Bronchial epithelial cell (primary cell): ENCODE results near the gene ZNF382. TPM values are rescaled to one million over a fixed set of nuclear protein-coding genes. Genes with fewer than 3 reads are reported as not detected.

ENCODE experiments used
- DNase-seq: peaks from one replicate; pipeline ENCODE4 v3.0.0-alpha.2; 2010; ENCODE audit warnings: low read depth
- FAIRE-seq: peaks from 2 replicates; lab custom pipeline; 2011; peaks lifted over from hg19 to GRCh38; lab: Jason Lieb, UNC
- H3K27me3 ChIP-seq: 2 replicates; pipeline ENCODE4 v1.5.1; 2011; ENCODE audit warnings: low read length; ENCODE audit not compliant: control insufficient read depth, insufficient read depth
- H3K36me3 ChIP-seq: 2 replicates; pipeline ENCODE4 v1.5.1; 2011; ENCODE audit warnings: low read length; ENCODE audit not compliant: control insufficient read depth, insufficient read depth
- H3K4me3 ChIP-seq: 2 replicates; pipeline ENCODE4 v1.5.1; 2011; ENCODE audit warnings: mild to moderate bottlenecking, low read depth, low read length, control low read depth
- total RNA-seq: library from RNA; depleted of rRNA; stranded (reverse); fragments of >200 nt; gene quantifications from 2 replicates; pipeline ENCODE4 v1.2.1, GENCODE V29; 2014
- TF ChIP-seq, protein P1 (sequence below): IDR thresholded peaks from 2 replicates; pipeline ENCODE4 v1.5.1; 2011; ENCODE audit warnings: mild to moderate bottlenecking, moderate library complexity, low read length, control low read depth, inconsistent platforms; ENCODE audit not compliant: insufficient read depth, severe bottlenecking

The ZNF382 gene
- total RNA-seq, 1 donor from 2014 or later = 2.4 TPM

- no peaks in the 10 kb centered on the region for H3K27me3 ChIP-seq
- H3K36me3 ChIP-seq = no peaks in the 10 kb centered on the region
- TF ChIP-seq, protein P1, sequence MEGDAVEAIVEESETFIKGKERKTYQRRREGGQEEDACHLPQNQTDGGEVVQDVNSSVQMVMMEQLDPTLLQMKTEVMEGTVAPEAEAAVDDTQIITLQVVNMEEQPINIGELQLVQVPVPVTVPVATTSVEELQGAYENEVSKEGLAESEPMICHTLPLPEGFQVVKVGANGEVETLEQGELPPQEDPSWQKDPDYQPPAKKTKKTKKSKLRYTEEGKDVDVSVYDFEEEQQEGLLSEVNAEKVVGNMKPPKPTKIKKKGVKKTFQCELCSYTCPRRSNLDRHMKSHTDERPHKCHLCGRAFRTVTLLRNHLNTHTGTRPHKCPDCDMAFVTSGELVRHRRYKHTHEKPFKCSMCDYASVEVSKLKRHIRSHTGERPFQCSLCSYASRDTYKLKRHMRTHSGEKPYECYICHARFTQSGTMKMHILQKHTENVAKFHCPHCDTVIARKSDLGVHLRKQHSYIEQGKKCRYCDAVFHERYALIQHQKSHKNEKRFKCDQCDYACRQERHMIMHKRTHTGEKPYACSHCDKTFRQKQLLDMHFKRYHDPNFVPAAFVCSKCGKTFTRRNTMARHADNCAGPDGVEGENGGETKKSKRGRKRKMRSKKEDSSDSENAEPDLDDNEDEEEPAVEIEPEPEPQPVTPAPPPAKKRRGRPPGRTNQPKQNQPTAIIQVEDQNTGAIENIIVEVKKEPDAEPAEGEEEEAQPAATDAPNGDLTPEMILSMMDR = no peak
- FAIRE-seq (peak; percentile 73), DNase-seq (no peak)
- H3K4me3 ChIP-seq = no peak overlapping the region
Measured at GRCh38 chr19:36668646-36669045, 63.5 kb downstream of the ZNF382 start.

- FAIRE-seq = no peak
- TF ChIP-seq, protein P1 = no peak
Measured at GRCh38 chr19:36672368-36672767, 67.3 kb downstream of the ZNF382 start.

GRCh38 chr19:36674201-36674600 is 69.1 kb downstream of the ZNF382 start:
- FAIRE-seq (no peak), DNase-seq (no peak)
- Histone ChIP-seq H3K27me3 (no peaks in the 10 kb centered on the region), H3K4me3 (no peak overlapping the region), H3K36me3 (no peaks in the 10 kb centered on the region)
- TF ChIP-seq, protein P1 = no peak

More at GRCh38 chr19:36672368-36672767, 67.3 kb downstream of the ZNF382 start:
- no peak overlapping the region for H3K4me3 ChIP-seq
- no peaks in the 10 kb centered on the region for H3K27me3 ChIP-seq
- no peak for DNase-seq
- H3K36me3 ChIP-seq = no peaks in the 10 kb centered on the region

DNA sequence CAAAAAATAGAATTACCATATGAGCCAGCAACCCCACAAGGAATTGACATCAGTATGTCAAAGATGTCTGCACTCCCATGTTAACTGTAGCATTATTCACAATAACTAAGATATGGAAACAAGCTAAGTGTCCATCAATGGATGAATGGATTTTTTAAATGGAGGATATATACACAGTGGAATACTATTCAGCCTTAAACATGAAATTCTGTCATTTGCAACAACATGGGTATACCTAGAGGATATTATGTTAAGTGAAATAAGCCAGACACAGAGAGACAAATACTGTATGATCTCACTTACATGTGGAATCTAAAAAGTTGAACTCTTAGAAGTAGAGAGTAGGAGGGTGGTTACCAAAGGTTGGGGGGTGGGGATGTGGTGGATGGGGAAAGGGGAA is 74.3 kb downstream of the ZNF382 start:
- Histone ChIP-seq H3K36me3 (peaks cover 1% of the 10 kb centered on the region), H3K27me3 (no peaks in the 10 kb centered on the region), H3K4me3 (no peak overlapping the region)
- DNase-seq (no peak), FAIRE-seq (no peak)
- TF ChIP-seq, protein P1 = no peak

Other genes starting within 250 kb of the ZNF382 start
- gene ZFP14, start 226.1 kb upstream of the ZNF382 start, total RNA-seq = 1.6 and 2.6 TPM in 2 replicates
- gene ZFP82, start 186.7 kb upstream of the ZNF382 start, total RNA-seq = 3.5 and 4.2 TPM in 2 replicates
- 4.7 and 7.4 TPM in 2 replicates for gene ZNF566, start 115.8 kb upstream of the ZNF382 start, total RNA-seq
- 6.6 and 9.5 TPM in 2 replicates for gene ZNF260, start 77.0 kb upstream of the ZNF382 start, total RNA-seq
- gene ZNF529, start 32.0 kb upstream of the ZNF382 start, total RNA-seq = 4.2 and 7.6 TPM in 2 replicates
- gene ZNF461, start 61.5 kb downstream of the ZNF382 start, total RNA-seq = 7.1 and 12.9 TPM in 2 replicates
- gene ZNF567, start 82.3 kb downstream of the ZNF382 start, total RNA-seq = 5.5 and 7.6 TPM in 2 replicates
- 0.38 and 1.6 TPM in 2 replicates for gene ZNF850, start 167.5 kb downstream of the ZNF382 start, total RNA-seq
- 9.5 and 9.7 TPM in 2 replicates for gene ZNF790, start 233.1 kb downstream of the ZNF382 start, total RNA-seq
- 1.6 and 2.4 TPM in 2 replicates for gene ZNF345, start 245.6 kb downstream of the ZNF382 start, total RNA-seq